Stimulated activated CD8-positive, alpha-beta memory T cell treated with anti-CD3 and anti-CD28 coated beads, Interleukin-4, amount 100 ng/mL, for 48 hours (primary cell): ENCODE measurements around the gene PARS2.
"Not testable (repeated sequence)": the region's sequence is repeated elsewhere in the genome, so short reads cannot be mapped to it uniquely, and the experiment has no call there.

Source experiments
- DNase-seq: peaks from one replicate; pipeline ENCODE4 v3.0.0-alpha.2; 2020

Gene PARS2

GRCh38 chr1:54798769-54799641 is 34.7 kb upstream of the PARS2 start:
- DNase-seq = peak; percentile 67

GRCh38 chr1:54798206-54798605 is 33.9 kb upstream of the PARS2 start:
- no peak for DNase-seq

DNA sequence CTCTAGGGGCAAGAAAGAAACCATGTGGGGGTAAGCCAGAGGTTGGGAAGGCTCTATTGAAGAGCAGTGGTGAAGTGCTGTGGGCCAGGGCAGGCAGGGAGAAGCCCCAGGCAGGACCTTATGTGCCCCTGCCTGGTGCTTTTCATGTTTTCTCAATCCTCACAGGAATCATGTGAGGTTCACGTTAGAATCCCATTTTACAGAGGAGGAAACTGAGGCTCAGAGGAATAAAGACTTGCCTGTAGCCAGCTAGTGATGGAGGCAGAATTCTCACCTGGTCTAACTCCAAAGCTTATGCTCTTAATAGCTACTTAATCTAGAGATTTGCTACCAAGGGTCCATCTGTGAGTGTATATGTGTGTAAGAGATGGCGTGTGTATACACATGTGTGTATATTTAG is 32.6 kb upstream of the PARS2 start:
- DNase-seq = no peak

DNA sequence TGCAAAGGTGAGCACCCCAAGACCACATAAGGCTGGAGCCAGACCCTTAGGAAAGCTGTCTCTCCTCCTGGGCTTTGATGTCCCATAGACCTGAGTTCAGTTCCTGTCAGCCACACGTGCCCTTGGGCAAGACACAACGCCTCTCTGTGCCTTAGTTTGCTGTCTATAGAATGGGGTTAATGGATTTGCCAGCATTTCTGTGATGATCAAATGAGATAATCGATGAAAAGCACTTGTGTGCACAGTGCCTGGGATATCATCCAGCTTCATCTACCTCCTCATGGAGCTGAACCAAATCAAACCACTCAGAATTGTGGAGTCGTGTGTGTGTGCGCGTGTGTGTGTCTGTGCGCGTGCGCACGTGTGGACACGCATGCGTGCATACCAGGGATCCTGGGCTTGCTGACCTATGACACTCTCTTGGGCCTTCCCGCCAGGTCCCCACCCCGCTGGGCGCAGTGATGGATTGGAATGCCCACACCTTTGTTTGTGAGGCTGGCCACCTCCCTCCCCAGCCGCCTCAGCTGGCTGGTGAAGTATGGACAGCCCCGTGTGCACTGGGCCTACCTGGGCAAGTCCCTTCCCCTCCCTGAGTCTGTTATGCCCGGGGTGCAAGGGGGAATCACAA is 31.6 kb upstream of the PARS2 start:
- no peak for DNase-seq

DNA sequence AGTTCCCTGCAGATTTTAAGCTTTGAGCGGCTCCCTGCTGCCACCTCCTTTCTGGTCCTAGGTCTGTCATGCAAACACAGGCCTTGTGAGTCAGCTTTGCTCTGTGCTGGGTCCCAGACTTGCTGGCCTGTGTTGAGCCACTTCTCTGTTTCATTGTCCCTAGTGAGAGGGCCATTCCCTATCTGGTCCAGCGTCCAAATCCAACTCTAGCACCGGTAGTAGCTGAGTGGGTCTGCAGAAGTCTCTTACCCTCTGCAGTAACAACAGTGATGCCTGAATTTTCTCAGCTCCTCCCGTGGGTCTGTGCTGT is 31.0 kb upstream of the PARS2 start:
- DNase-seq = no peak

DNA sequence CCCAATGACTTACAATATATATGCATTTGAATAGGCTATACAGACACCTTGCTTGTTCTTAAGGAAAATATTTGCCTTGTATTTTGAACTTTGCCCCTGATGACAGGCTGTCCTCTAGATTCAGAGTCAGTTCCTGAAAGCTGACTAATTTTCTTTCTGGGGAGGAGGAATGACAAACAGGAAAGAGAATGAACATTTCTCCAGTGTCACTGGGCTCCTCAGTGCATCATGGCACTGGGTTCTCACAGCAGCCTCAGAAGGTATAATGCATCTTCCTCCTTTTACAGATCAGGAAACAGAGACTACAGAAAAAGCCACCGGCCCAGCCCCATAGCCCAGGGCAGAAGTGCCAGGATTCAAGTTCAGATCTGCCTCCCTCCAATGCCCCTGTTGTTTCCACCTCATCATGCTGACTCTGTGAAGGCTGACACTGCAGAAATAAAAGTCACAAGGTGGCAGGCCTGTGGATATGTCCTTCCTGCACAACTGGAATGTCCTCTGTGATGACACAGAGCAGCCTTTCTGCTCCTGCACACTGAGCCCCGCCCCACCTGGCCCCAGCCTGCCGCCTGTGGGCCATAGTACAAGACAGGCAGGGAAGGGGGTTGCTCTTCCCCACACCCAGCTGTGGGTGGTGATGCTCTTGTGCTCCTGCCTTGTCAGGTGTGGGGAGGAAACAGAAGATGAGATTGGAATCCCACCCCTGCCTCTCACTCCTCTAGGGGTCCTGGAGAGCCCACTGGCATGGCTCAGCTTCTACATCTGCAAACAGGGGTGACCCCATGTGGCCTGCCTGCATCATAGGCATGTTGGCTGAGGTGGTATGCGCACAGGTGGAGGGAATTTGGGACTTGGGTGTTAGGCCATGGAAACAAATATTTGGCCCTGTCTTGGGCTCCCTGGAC is 30.4 kb upstream of the PARS2 start:
- no peak for DNase-seq

- no peak for DNase-seq
These were observed 28.5 kb upstream of the PARS2 start for GRCh38 chr1:54792686-54793282.

DNA sequence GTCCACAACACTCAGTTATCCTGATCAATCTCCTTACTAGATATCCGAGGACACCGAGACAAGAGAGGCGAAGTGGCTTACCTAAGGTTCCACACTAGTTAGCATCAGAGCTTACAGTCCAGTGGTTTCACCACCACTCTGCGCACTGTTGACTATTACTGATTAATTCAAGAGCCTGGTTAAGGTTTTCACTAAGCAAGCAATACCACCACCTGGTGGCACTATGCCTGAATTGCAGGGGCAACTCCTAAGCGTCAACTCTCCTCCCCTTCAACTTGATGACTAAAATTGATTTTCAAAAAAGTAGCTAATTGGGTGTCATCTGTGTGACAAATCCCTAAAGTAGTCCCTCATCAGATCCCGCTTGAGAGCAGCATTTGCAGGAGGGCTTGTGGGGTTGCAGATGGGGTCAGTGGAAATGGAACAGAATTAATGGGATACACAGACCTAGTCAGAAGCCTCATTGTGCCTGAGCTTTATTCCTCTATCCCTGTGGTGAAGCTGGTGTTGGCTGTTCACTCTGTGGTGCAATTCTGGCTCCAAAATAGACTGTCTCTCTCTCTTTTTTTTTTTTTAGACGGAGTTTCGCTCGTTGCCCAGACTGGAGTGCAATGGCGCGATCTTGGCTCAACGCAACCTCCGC is 27.7 kb upstream of the PARS2 start:
- DNase-seq = peak; percentile 87

GRCh38 chr1:54788459-54788858 is 24.1 kb upstream of the PARS2 start:
- DNase-seq = no peak

- DNase-seq = no peak
These were observed 23.3 kb upstream of the PARS2 start for GRCh38 chr1:54787604-54788003.

DNA sequence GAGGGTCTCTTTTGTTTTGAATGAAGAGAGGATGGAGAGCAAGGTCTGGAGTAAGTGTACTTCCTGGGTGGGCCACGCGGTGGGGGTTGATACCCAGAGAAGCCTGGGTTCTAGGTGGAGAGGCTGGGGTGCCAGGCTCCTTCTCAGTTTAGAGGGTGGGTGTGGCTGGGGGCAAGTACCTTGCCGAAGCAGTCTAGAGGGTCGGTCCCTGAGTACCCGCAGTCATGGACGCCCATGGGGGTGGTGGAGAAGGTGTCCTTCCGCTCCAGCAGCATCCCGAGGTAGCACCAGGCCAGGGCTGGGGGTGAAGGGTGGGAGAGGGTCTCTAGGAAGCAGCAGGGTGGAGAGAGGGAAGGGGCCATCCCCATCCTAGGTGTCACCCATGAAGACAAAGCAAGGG is 22.5 kb upstream of the PARS2 start:
- DNase-seq = no peak

- no peak for DNase-seq
These were observed 19.7 kb upstream of the PARS2 start for GRCh38 chr1:54784066-54784465.

DNA sequence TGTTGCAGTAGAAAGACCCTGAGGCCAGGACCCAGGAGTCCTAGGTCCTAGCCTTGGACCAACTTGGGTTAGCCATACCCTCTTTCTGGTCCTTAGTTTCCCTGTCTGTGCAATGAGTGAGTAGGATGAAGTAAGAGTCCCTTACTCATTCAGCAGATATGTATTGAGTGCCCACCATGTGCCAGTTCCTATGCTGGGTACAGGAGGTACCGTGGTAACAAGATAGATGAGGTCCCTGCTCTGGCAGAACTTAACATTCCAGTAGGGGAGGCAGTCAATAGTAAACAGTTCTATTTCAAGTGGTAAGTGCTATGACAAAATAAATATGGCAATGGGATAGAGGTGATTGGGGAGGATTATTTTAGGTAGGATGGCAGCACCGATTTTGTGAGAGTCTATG is 18.3 kb upstream of the PARS2 start:
- no peak for DNase-seq

- DNase-seq = no peak
These were observed 17.8 kb upstream of the PARS2 start for GRCh38 chr1:54782156-54782555.

DNA sequence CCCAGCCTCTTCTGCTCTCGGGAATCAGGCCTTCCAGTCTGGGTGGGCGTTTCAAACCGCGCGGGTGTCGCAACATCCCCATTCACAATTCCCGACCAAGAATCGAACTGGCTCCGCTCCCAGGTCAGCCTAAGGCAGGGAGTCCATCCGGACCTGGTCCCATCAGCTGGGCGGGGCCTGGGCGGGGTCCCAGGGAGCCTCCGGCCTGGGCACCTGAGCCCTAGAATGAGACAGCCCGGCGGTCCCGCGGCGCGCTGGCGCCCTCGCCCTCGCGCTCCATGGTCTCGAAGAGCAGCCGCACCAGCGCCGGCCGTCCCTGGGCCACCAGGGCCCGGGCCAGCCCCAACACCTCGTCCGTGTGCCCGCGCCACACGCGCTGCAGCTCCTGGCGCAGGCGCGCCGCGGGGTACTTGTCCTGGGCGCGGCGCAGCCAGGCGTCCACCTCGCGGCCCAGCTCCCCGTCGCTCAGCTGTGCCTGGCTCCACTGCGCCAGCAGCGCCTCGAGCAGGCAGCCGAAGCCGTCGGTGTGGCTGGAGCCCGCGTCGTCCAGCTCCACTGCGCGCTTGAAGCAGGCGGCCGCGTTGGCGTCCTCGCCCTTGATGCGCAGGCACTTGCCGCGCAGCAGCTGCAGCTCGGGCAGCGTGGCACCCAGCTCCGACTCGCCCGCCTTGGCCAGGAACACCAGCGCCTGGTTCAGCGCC is 16.9 kb upstream of the PARS2 start:
- DNase-seq = no peak

DNA sequence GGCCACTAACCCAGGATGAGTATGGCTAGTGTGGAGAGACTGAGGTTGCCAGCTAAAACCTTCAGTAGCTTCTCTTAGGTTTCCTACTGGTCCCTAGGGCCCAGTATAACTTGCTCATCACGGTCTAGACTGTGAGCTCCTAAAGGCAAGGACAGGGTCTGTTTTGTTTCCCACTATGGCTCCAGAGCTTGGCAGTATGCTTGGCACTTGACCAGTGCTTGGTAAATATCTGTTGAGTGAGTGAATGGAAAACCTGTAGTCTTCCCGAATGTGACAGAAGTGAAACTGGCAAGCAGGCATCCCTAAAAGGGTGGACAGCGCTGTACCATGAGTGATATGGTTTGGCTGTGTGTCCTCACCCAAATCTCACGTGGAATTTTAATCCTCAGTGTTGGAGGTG is 13.1 kb upstream of the PARS2 start:
- no peak for DNase-seq

DNA sequence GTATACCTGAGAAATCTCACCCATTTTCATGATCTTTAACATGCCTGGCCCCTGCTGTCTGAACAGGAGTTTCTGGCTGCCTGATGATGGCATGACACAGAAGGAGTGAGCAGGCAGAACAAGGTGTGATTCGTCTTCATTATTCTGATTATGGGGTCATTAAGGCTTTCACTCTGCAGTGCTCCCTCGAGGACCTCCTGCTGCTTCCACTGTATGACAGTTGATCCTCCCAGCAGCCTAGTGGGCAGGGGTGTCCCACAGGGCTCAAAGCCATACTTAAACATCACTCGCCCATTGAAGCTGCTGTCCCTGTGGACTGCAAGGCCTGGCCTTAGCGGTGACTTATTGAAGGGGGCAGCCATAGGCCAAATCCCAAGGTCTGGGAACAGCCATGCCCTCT is 12.7 kb upstream of the PARS2 start:
- no peak for DNase-seq

DNA sequence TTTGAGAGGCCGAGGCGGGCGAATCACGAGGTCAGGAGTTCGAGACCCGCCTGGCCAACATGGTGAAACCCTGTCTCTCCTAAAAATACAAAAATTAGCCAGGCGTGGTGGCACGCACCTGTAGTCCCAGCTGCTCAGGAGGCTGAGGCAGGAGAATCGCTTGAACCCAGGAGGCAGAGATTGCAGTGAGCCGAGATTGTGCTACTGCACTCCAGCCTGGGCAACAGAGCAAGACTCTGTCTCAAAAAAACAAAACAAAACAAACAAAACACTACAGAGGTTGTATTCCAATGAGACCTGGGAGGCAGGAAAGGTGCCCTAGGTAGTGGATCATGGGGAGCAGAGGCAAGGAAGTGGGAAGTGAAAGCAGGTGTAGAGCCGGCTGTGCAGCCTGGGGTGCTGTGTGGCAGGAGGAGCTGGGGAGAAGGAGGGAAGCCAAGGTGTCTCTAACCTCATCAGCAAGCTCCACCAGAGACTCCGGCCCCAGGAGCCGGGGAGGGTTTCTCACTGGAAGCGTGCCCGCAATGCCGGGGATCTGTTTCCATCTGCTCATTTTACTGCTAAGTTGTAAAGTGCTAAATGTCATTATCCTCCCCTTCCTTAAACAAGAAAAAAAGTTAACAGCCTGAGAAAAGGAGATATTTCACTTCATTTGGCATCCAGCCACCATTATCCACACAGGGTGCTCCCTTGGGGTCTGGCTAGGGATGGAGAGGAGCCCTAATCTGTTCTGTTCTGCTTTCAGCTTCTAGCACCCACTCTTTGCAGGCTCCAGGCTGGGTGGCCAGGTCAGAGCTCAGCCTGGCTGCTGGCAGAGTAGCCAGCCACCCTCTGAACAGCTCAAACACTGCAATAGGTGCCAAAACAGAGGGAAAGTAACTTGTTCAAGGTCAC is 11.8 kb upstream of the PARS2 start:
- DNase-seq = not testable (repeated sequence)

DNA sequence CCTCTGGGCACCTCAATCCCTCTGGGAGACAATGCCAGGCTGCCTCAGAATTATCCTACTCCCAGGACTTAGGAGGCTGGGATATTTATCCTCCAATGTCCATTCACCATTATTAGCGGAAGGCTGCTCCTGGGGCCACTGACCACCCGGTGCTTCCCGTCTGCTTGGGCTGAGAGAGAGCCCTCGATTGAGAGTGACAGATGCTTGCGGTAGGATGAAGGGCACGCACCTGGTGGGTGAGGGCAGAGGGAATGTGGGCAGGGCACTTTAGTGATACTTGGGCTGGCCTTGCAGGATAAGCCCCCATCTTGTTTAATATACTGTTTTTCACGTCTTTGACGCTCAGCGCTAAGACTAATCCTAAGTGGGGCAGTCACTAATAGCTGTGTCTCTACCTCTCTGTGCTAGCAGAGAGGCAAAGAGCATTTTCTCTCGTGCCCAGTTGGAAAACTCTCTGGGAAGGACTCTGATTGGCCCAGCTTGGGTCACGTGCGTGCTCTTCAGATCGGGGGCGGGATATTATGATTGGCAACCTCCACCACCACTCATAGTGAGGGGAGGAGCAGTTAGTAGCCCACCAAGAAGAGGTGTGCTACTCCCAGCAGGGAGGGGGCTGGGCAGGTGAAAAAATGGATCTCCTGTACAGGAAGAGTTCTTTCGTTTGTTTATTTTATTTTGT is 10.6 kb upstream of the PARS2 start:
- DNase-seq = peak; percentile 46

DNA sequence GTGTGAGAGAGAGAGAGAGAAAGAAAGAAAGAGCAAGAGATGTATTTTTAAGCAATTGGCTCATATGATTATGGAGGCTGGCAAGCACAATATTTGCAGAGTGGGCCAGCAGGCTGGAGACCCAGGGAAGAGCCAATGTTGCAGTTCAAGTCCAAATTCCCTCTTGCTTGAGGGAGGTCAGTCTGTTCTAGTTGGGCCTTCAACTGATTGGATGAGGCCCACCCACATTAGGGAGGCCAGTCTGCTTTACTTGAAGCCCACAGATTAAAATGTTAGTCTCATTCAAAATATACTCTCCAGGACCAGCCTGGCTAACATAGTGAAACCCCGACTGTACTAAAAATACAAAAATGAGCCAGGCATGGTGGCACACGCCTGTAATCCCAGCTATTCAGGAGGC is 8.6 kb upstream of the PARS2 start:
- no peak for DNase-seq
